DOHH2 (cell line): ENCODE measurements around the gene ROGDI.

Experiments used
- EZH2phosphoT487 ChIP-seq: fragments of 200-600 bp; sonication (generic); IDR thresholded peaks from 2 replicates; pipeline ENCODE4 v1.6.1; 2017; ENCODE audit warnings: borderline replicate concordance, mild to moderate bottlenecking, antibody characterized with exemption, low read length, moderate library complexity, mixed read lengths
- TF ChIP-seq, protein P1 (sequence below): fragments of 200-600 bp; sonication (generic); IDR thresholded peaks from one replicate; pipeline ENCODE4 v1.5.1; 2014; ENCODE audit warnings: antibody characterized with exemption, mild to moderate bottlenecking, low read depth, low read length; ENCODE audit not compliant: poor library complexity, severe bottlenecking

DNA sequence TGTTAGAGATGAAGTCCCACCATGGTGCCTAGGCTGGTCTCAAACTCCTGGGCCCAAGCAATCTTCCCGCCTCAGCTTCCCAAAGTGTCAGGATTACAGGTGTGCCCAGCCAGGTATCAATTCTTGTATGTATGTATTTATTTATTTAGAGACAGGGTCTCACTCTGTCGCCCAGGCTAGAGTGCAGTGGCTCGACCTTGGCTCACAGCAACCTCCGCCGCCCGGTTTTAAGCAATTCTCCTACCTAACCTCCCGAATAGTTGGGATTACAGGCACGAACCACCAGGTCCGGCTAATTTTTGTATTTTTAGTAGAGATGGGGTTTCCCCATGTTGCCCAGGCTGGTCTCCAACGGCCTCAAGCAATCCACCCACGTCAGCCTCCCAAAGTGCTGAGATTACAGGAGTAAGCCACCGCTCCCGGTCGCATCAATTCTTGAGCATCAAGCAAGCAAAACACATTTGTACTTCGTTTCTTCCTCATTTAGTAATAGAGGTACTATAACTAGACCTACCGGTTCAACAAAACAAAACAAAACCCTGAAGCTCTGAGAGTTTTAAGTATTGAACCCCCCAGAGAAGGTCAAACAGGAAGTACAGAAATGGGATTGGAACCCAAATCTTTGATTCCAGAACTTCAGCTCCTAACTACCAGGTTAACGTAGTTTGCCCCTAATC lies 34.4 kb downstream of the ROGDI start:
- TF ChIP-seq, protein P1, sequence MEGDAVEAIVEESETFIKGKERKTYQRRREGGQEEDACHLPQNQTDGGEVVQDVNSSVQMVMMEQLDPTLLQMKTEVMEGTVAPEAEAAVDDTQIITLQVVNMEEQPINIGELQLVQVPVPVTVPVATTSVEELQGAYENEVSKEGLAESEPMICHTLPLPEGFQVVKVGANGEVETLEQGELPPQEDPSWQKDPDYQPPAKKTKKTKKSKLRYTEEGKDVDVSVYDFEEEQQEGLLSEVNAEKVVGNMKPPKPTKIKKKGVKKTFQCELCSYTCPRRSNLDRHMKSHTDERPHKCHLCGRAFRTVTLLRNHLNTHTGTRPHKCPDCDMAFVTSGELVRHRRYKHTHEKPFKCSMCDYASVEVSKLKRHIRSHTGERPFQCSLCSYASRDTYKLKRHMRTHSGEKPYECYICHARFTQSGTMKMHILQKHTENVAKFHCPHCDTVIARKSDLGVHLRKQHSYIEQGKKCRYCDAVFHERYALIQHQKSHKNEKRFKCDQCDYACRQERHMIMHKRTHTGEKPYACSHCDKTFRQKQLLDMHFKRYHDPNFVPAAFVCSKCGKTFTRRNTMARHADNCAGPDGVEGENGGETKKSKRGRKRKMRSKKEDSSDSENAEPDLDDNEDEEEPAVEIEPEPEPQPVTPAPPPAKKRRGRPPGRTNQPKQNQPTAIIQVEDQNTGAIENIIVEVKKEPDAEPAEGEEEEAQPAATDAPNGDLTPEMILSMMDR, result no peak
- TF ChIP-seq EZH2phosphoT487, result no peak
